HepG2 (cell line): ENCODE results near the gene PRKAR1B.

Experiments
- ARNT ChIP-seq: fragments of 450-650 bp; IDR thresholded peaks from 2 replicates; pipeline ENCODE4 v1.6.1; 2017
- ARNT2 ChIP-seq: sonication (generic); formaldehyde crosslinking; IDR thresholded peaks from 2 replicates; pipeline ENCODE4 v1.8.0; 2022; ENCODE audit warnings: mild to moderate bottlenecking, low read depth, missing genetic modification reagents, moderate library complexity
- FOXP1 ChIP-seq, 2 experiments: fragments of 450-650 bp in 1 of 2; IDR thresholded peaks; 2 replicates each; pipeline ENCODE4 v1.6.1; 2017 to 2018; ENCODE audit warnings: antibody characterized with exemption in 1 of 2
- HNRNPK ChIP-seq: fragments of 200-400 bp; formaldehyde crosslinking; IDR thresholded peaks from 2 replicates; pipeline ENCODE4 v1.6.1; 2018; ENCODE audit warnings: low read length, low read depth, moderate library complexity, mild to moderate bottlenecking; ENCODE audit not compliant: poor library complexity, severe bottlenecking
- NFE2L1 ChIP-seq: sonication (generic); formaldehyde crosslinking; IDR thresholded peaks from 2 replicates; pipeline ENCODE4 v1.4.0; 2020; ENCODE audit warnings: missing genetic modification reagents, mild to moderate bottlenecking, borderline replicate concordance
- POLR2A ChIP-seq, 2 experiments: IDR thresholded peaks; 2 replicates each; pipeline ENCODE4 v1.6.1; 2011; ENCODE audit warnings: low read depth in 2 of 2, low read length in 2 of 2, mild to moderate bottlenecking in 1 of 2, moderate library complexity in 1 of 2; ENCODE audit not compliant: insufficient read depth in 1 of 2
- RBFOX2 ChIP-seq: fragments of 200-400 bp; formaldehyde crosslinking; IDR thresholded peaks from 2 replicates; pipeline ENCODE4 v1.6.1; 2017; ENCODE audit warnings: low read depth, mild to moderate bottlenecking, low read length
- RFX5 ChIP-seq: IDR thresholded peaks from 2 replicates; pipeline ENCODE4 v1.6.1; 2011; ENCODE audit warnings: low read depth, low read length, improper control_type of control experiment
- SMAD3 ChIP-seq: sonication (generic); formaldehyde crosslinking; IDR thresholded peaks from 2 replicates; pipeline ENCODE4 v1.4.0; 2020; ENCODE audit warnings: missing genetic modification reagents
- ZBTB46 ChIP-seq: sonication (generic); formaldehyde crosslinking; IDR thresholded peaks from 2 replicates; pipeline ENCODE4 v1.4.0; 2020; ENCODE audit warnings: mild to moderate bottlenecking, missing genetic modification reagents, borderline replicate concordance
- ZNF792 ChIP-seq: IDR thresholded peaks from 2 replicates; pipeline ENCODE4 v1.6.1; 2016
- TF ChIP-seq, protein P1 (sequence below): sonication (generic); formaldehyde crosslinking; IDR thresholded peaks from 2 replicates; pipeline ENCODE4 v1.5.0; 2020; ENCODE audit warnings: mild to moderate bottlenecking, missing genetic modification reagents, moderate library complexity
- TF ChIP-seq, protein P2 (sequence below): sonication (generic); formaldehyde crosslinking; IDR thresholded peaks from 2 replicates; pipeline ENCODE4 v1.8.0; 2022; ENCODE audit warnings: mild to moderate bottlenecking, missing genetic modification reagents, moderate library complexity
- TF ChIP-seq, protein P3 (sequence below): sonication (generic); formaldehyde crosslinking; IDR thresholded peaks from 2 replicates; pipeline ENCODE4 v1.4.0; 2020; ENCODE audit warnings: missing genetic modification reagents

- TF ChIP-seq, protein P1, sequence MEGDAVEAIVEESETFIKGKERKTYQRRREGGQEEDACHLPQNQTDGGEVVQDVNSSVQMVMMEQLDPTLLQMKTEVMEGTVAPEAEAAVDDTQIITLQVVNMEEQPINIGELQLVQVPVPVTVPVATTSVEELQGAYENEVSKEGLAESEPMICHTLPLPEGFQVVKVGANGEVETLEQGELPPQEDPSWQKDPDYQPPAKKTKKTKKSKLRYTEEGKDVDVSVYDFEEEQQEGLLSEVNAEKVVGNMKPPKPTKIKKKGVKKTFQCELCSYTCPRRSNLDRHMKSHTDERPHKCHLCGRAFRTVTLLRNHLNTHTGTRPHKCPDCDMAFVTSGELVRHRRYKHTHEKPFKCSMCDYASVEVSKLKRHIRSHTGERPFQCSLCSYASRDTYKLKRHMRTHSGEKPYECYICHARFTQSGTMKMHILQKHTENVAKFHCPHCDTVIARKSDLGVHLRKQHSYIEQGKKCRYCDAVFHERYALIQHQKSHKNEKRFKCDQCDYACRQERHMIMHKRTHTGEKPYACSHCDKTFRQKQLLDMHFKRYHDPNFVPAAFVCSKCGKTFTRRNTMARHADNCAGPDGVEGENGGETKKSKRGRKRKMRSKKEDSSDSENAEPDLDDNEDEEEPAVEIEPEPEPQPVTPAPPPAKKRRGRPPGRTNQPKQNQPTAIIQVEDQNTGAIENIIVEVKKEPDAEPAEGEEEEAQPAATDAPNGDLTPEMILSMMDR (CRISPR knock-in tag) = no peak
- TF ChIP-seq FOXP1 (IDR thresholded peaks at IDR 0.05) (no peak), FOXP1 (CRISPR knock-in tag; IDR thresholded peaks at IDR 0.05) (no peak), RBFOX2 (no peak), ZBTB46 (no peak), SMAD3 (CRISPR knock-in tag) (no peak), RFX5 (no peak), POLR2A (IDR thresholded peaks at IDR 0.05; ENCODE audit: insufficient read depth in 1 of 2, low read depth in 2 of 2, low read length in 2 of 2) (no peak), ARNT (no peak), NFE2L1 (no peak), ARNT2 (CRISPR knock-in tag) (no peak), ZNF792 (no peak), HNRNPK (no peak)
- TF ChIP-seq, protein P2, sequence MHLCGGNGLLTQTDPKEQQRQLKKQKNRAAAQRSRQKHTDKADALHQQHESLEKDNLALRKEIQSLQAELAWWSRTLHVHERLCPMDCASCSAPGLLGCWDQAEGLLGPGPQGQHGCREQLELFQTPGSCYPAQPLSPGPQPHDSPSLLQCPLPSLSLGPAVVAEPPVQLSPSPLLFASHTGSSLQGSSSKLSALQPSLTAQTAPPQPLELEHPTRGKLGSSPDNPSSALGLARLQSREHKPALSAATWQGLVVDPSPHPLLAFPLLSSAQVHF (CRISPR knock-in tag) = no peak
- TF ChIP-seq, protein P3, sequence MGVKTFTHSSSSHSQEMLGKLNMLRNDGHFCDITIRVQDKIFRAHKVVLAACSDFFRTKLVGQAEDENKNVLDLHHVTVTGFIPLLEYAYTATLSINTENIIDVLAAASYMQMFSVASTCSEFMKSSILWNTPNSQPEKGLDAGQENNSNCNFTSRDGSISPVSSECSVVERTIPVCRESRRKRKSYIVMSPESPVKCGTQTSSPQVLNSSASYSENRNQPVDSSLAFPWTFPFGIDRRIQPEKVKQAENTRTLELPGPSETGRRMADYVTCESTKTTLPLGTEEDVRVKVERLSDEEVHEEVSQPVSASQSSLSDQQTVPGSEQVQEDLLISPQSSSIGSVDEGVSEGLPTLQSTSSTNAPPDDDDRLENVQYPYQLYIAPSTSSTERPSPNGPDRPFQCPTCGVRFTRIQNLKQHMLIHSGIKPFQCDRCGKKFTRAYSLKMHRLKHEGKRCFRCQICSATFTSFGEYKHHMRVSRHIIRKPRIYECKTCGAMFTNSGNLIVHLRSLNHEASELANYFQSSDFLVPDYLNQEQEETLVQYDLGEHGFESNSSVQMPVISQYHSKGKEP (CRISPR knock-in tag) = no peak
Measured at GRCh38 chr7:770741-771166, 43.7 kb upstream of the PRKAR1B start.
